HG03521 (cell line): ENCODE results near the gene UAP1L1.

Source experiments
- ATAC-seq: cut with Tn5 transposase; IDR thresholded peaks from one replicate; pipeline ENCODE4 v1.9.1; 2021; ENCODE audit warnings: mild to moderate bottlenecking, moderate library complexity; ENCODE audit not compliant: unreplicated experiment

UAP1L1 gene

GRCh38 chr9:137128158-137128861 lies 51.0 kb downstream of the UAP1L1 start:
- ATAC-seq: no peak

- ATAC-seq: peak; percentile 9
Observed at GRCh38 chr9:137128862-137129455, 51.6 kb downstream of the UAP1L1 start.

- ATAC-seq: peak; percentile 78
Observed at GRCh38 chr9:137129456-137130175, 52.3 kb downstream of the UAP1L1 start.

GRCh38 chr9:137130176-137130755 lies 52.9 kb downstream of the UAP1L1 start:
- ATAC-seq: peak; percentile 17
